ENCODE data around the gene CCDC102B.

- TF ChIP-seq, protein P1, sequence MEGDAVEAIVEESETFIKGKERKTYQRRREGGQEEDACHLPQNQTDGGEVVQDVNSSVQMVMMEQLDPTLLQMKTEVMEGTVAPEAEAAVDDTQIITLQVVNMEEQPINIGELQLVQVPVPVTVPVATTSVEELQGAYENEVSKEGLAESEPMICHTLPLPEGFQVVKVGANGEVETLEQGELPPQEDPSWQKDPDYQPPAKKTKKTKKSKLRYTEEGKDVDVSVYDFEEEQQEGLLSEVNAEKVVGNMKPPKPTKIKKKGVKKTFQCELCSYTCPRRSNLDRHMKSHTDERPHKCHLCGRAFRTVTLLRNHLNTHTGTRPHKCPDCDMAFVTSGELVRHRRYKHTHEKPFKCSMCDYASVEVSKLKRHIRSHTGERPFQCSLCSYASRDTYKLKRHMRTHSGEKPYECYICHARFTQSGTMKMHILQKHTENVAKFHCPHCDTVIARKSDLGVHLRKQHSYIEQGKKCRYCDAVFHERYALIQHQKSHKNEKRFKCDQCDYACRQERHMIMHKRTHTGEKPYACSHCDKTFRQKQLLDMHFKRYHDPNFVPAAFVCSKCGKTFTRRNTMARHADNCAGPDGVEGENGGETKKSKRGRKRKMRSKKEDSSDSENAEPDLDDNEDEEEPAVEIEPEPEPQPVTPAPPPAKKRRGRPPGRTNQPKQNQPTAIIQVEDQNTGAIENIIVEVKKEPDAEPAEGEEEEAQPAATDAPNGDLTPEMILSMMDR (conservative IDR thresholded peaks at IDR 0.05; ENCODE audit: low read depth, low read length): no peak
- TF ChIP-seq EZH2phosphoT487 (IDR thresholded peaks at IDR 0.05; ENCODE audit: borderline replicate concordance, low read length) (no peak), EZH2 (IDR thresholded peaks at IDR 0.05; ENCODE audit: low read length, unreplicated experiment) (no peak)
Observed at GRCh38 chr18:68940039-68940438, 142.2 kb downstream of the CCDC102B start.
